SU-DHL-6 (cell line): ENCODE results near the gene FAM163A.

Source experiments
- H2AFZ ChIP-seq: fragments of 200-600 bp; sonication (generic); 2 replicates; pipeline ENCODE4 v1.6.1; 2014; ENCODE audit warnings: low read depth, mild to moderate bottlenecking, moderate library complexity, mixed read lengths, antibody characterized with exemption, low read length; ENCODE audit not compliant: severe bottlenecking
- H3F3A ChIP-seq: fragments of 200-600 bp; shearing (Covaris generic); 2 replicates; pipeline ENCODE4 v1.6.0; 2016; ENCODE audit warnings: antibody characterized with exemption, mild to moderate bottlenecking; ENCODE audit not compliant: insufficient read depth
- H3K27ac ChIP-seq: fragments of 200-600 bp; sonication (generic); 2 replicates; pipeline ENCODE4 v1.5.1; 2016; ENCODE audit warnings: low read depth, mild to moderate bottlenecking, low read length, moderate library complexity, mixed read lengths
- H3K27me3 ChIP-seq: fragments of 200-600 bp; sonication (generic), shearing (Covaris generic); 2 replicates; pipeline ENCODE4 v1.6.0; 2014; ENCODE audit warnings: mild to moderate bottlenecking, low read length
- H3K36me3 ChIP-seq: fragments of 200-600 bp; sonication (generic); 2 replicates; pipeline ENCODE4 v1.6.1; 2014; ENCODE audit warnings: mild to moderate bottlenecking, low read length, mixed read lengths
- H3K4me2 ChIP-seq: fragments of 300-600, 200-600 bp; shearing (Covaris generic), sonication (generic); 2 replicates; pipeline ENCODE4 v1.6.0; 2014; ENCODE audit warnings: low read length, low read depth, mild to moderate bottlenecking; ENCODE audit not compliant: poor library complexity, severe bottlenecking
- H3K4me3 ChIP-seq: fragments of 200-600 bp; sonication (generic); 2 replicates; pipeline ENCODE4 v1.5.1; 2014; ENCODE audit warnings: antibody characterized with exemption, low read length, mild to moderate bottlenecking, mixed read lengths; ENCODE audit not compliant: insufficient read depth, poor library complexity, severe bottlenecking
- H3K79me2 ChIP-seq: fragments of 200-600 bp; sonication (generic); 2 replicates; pipeline ENCODE4 v1.6.1; 2014; ENCODE audit warnings: mild to moderate bottlenecking, low read length, moderate library complexity; ENCODE audit not compliant: insufficient read depth
- H3K9ac ChIP-seq: fragments of 200-600 bp; sonication (generic); 2 replicates; pipeline ENCODE4 v1.7.0; 2014; ENCODE audit warnings: mild to moderate bottlenecking, low read length
- H3K9me2 ChIP-seq: fragments of 200-600 bp; sonication (generic); replicated peaks from 2 replicates; pipeline ENCODE4 v1.6.1; 2014; ENCODE audit warnings: low read length; ENCODE audit not compliant: insufficient read depth
- H3K9me3 ChIP-seq: fragments of 200-600 bp; sonication (generic); 2 replicates; pipeline ENCODE4 v1.6.1; 2014; ENCODE audit warnings: low read length, mixed read lengths; ENCODE audit not compliant: insufficient read depth
- H4K20me1 ChIP-seq: fragments of 200-600 bp; sonication (generic); 2 replicates; pipeline ENCODE4 v1.6.1; 2014; ENCODE audit warnings: low read depth, mild to moderate bottlenecking, antibody characterized with exemption, low read length, moderate library complexity, mixed read lengths
- CTCF ChIP-seq: fragments of 200-600 bp; sonication (generic); IDR thresholded peaks from one replicate; pipeline ENCODE4 v1.5.1; 2017; ENCODE audit warnings: antibody characterized with exemption, mild to moderate bottlenecking, low read length, moderate library complexity; ENCODE audit not compliant: insufficient read depth, poor library complexity, severe bottlenecking
- EZH2phosphoT487 ChIP-seq: fragments of 200-600 bp; sonication (generic), shearing (Covaris generic); conservative IDR thresholded peaks from 2 replicates; pipeline ENCODE4 v1.6.1; 2018; ENCODE audit warnings: mild to moderate bottlenecking, antibody characterized with exemption, low read length, moderate library complexity, mixed read lengths

Gene FAM163A

DNA sequence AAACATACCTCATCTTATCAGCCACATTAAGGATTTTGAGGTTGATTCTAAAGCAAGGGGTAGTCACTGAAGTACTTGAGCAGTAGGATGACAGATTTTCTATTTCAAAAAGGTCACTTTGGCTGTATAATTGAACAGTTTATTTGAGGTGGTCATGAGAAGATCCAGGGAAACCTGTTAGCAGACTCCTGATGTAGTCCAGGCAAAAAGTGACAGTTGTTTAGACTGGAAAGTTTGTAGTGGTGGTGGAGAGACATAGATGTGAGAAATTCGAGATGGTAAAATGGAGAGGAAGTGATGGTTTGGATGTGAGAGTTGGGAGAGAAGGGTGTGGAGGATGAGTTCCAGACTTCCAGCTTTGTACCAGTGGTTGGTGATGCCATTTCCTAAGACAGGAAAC lies 7.5 kb downstream of the FAM163A start:
- no peaks in the 10 kb centered on the region for H3F3A ChIP-seq
- no peaks in the 10 kb centered on the region for H3K9me3 ChIP-seq
- no peaks in the 10 kb centered on the region for H3K27me3 ChIP-seq
- no peak overlapping the region for H3K9ac ChIP-seq
- no peaks in the 10 kb centered on the region for H3K9me2 ChIP-seq
- H2AFZ ChIP-seq: no peak overlapping the region
- no peak overlapping the region for H3K4me2 ChIP-seq
- H4K20me1 ChIP-seq: no peaks in the 10 kb centered on the region
- no peaks in the 10 kb centered on the region for H3K79me2 ChIP-seq
- H3K4me3 ChIP-seq: no peak overlapping the region
- H3K36me3 ChIP-seq: no peaks in the 10 kb centered on the region
- H3K27ac ChIP-seq: no peak overlapping the region
- no peak for TF ChIP-seq EZH2phosphoT487
- TF ChIP-seq CTCF: no peak

- no peak overlapping the region for H3K4me3 ChIP-seq
- no peaks in the 10 kb centered on the region for H3K36me3 ChIP-seq
- H3K9me2 ChIP-seq: no peaks in the 10 kb centered on the region
- H4K20me1 ChIP-seq: no peaks in the 10 kb centered on the region
- H3K27ac ChIP-seq: no peak overlapping the region
- no peak overlapping the region for H2AFZ ChIP-seq
- H3K9me3 ChIP-seq: no peaks in the 10 kb centered on the region
- H3K4me2 ChIP-seq: no peak overlapping the region
- no peaks in the 10 kb centered on the region for H3K79me2 ChIP-seq
- H3K9ac ChIP-seq: no peak overlapping the region
- no peaks in the 10 kb centered on the region for H3F3A ChIP-seq
- TF ChIP-seq CTCF (no peak), EZH2phosphoT487 (no peak)
- H3K27me3 ChIP-seq: no peaks in the 10 kb centered on the region
Observed at GRCh38 chr1:179753061-179753460, 10.0 kb downstream of the FAM163A start.

GRCh38 chr1:179754041-179754624 lies 11.0 kb downstream of the FAM163A start:
- H3K9me3 ChIP-seq: no peaks in the 10 kb centered on the region
- no peak for TF ChIP-seq CTCF
- TF ChIP-seq EZH2phosphoT487: no peak
- no peak overlapping the region for H3K4me2 ChIP-seq
- H2AFZ ChIP-seq: no peak overlapping the region
- H3K27ac ChIP-seq: no peak overlapping the region
- no peaks in the 10 kb centered on the region for H4K20me1 ChIP-seq
- H3K9ac ChIP-seq: no peak overlapping the region
- H3K9me2 ChIP-seq: no peaks in the 10 kb centered on the region
- H3K4me3 ChIP-seq: no peak overlapping the region
- H3K27me3 ChIP-seq: no peaks in the 10 kb centered on the region
- no peaks in the 10 kb centered on the region for H3K79me2 ChIP-seq
- no peaks in the 10 kb centered on the region for H3F3A ChIP-seq
- H3K36me3 ChIP-seq: no peaks in the 10 kb centered on the region
